C4-2B (cell line): ENCODE measurements around the gene ARNT2.

Experiments
- ZFX ChIP-seq: fragments of 450-650 bp; IDR thresholded peaks from 2 replicates; pipeline ENCODE4 v1.6.1; 2017
- TF ChIP-seq, protein P1 (sequence below): fragments of 450-650 bp; conservative IDR thresholded peaks from 2 replicates; pipeline ENCODE4 v1.5.1; 2017; ENCODE audit warnings: mild to moderate bottlenecking

DNA sequence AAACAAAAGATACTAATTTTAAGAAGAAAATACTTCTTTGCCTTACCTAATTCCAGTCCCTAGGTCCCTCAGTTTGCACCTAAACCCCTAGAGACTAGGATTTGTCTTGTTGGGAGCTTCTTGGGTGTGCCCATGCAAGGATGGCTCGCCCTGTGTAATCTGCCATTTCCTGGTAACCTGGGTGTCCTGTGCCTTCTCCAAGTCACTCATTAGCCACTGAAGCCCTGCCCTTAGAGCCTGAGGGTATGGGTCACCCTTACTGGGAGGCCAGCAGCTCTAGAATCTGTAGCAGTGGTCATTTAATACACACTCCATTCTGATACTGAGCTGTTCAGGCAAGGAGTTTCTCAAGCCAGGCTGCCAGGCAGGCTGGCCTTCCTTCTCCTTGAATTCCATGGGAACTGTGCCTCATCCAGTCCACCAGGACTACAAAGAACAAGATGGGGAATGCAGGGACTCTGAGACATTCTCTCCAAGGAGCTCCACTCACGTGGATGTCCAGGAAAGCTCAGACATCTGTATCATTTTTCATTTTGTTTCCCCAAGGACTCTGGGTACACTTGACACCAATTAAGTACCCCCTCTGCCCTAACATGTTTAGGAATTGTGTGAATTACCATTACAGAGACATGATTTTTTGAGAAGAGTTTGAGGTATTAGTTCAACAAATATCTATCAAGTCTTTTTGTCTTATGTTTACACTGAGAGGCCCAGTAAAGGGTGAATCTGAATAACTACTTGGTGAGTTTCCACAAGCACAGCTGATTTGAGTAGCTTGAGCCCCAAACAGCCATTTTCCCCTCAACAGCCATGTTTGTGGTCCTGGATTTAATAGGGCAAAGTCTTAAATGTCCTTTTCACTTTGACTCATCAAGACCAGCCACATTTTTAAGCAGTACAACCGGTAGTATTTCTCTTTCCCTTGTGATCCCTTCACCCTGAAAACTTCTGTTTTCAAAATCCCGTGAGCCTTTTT, 52.6 kb downstream of the ARNT2 start:
- TF ChIP-seq, protein P1, sequence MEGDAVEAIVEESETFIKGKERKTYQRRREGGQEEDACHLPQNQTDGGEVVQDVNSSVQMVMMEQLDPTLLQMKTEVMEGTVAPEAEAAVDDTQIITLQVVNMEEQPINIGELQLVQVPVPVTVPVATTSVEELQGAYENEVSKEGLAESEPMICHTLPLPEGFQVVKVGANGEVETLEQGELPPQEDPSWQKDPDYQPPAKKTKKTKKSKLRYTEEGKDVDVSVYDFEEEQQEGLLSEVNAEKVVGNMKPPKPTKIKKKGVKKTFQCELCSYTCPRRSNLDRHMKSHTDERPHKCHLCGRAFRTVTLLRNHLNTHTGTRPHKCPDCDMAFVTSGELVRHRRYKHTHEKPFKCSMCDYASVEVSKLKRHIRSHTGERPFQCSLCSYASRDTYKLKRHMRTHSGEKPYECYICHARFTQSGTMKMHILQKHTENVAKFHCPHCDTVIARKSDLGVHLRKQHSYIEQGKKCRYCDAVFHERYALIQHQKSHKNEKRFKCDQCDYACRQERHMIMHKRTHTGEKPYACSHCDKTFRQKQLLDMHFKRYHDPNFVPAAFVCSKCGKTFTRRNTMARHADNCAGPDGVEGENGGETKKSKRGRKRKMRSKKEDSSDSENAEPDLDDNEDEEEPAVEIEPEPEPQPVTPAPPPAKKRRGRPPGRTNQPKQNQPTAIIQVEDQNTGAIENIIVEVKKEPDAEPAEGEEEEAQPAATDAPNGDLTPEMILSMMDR = no peak
- TF ChIP-seq ZFX = no peak
